Keratinocyte (primary cell): ENCODE results near the gene MRPL28. TPM values are rescaled to one million over a fixed set of nuclear protein-coding genes. Genes with fewer than 3 reads are reported as not detected.

ENCODE experiments used
- DNase-seq: peaks from one replicate; pipeline ENCODE4 v3.0.0-alpha.2; 2011; ENCODE audit warnings: low read depth, missing footprints, low spot score
- FAIRE-seq: peaks from 2 replicates; lab custom pipeline; 2011; peaks lifted over from hg19 to GRCh38; lab: Jason Lieb, UNC
- H2AFZ ChIP-seq: 2 replicates; pipeline ENCODE4 v1.6.0; 2012; ENCODE audit warnings: low read length, control low read depth, inconsistent platforms; ENCODE audit not compliant: control insufficient read depth
- H3K27ac ChIP-seq: 2 replicates; pipeline ENCODE4 v1.5.1; 2011; ENCODE audit warnings: low read length; ENCODE audit not compliant: control insufficient read depth, insufficient read depth
- H3K27me3 ChIP-seq: 3 replicates; pipeline ENCODE4 v1.6.0; 2011; ENCODE audit warnings: low read length; ENCODE audit not compliant: control insufficient read depth, insufficient read depth; ENCODE audit errors: extremely low read depth
- H3K36me3 ChIP-seq, 2 experiments: 2 replicates in 1 of 2; 3 replicates in 1 of 2; pipeline ENCODE4 v1.5.1; 2011; ENCODE audit warnings: low read length in 2 of 2, mild to moderate bottlenecking in 1 of 2; ENCODE audit not compliant: control insufficient read depth in 2 of 2, insufficient read depth in 2 of 2; ENCODE audit errors: extremely low read depth in 1 of 2
- H3K4me1 ChIP-seq: 3 replicates; pipeline ENCODE4 v1.5.1; 2011; ENCODE audit warnings: low read length; ENCODE audit not compliant: control insufficient read depth, insufficient read depth; ENCODE audit errors: extremely low read depth
- H3K4me2 ChIP-seq: 3 replicates; pipeline ENCODE4 v1.6.0; 2011; ENCODE audit warnings: low read depth, low read length; ENCODE audit not compliant: control insufficient read depth, insufficient read depth; ENCODE audit errors: extremely low read depth
- H3K4me3 ChIP-seq, 3 experiments: fragments of 200-600 bp in 1 of 3; sonication (generic) in 1 of 3; 2 replicates in 2 of 3; 3 replicates in 1 of 3; pipeline ENCODE4 v1.5.1; 2011 to 2016; ENCODE audit warnings: low read length in 3 of 3, mild to moderate bottlenecking in 3 of 3, control low read depth in 2 of 3, inconsistent platforms in 1 of 3, low read depth in 1 of 3, mixed read lengths in 1 of 3, mixed run types in 1 of 3, moderate library complexity in 1 of 3; ENCODE audit not compliant: control insufficient read depth in 2 of 3, insufficient read depth in 2 of 3; ENCODE audit errors: extremely low read depth in 1 of 3
- H3K79me2 ChIP-seq: 2 replicates; pipeline ENCODE4 v1.6.0; 2012; ENCODE audit warnings: low read length; ENCODE audit not compliant: control insufficient read depth, insufficient read depth
- H3K9ac ChIP-seq: 3 replicates; pipeline ENCODE4 v1.6.0; 2011; ENCODE audit warnings: low read length; ENCODE audit not compliant: control insufficient read depth, insufficient read depth; ENCODE audit errors: extremely low read depth
- H3K9me1 ChIP-seq: 3 replicates; pipeline ENCODE4 v1.6.0; 2011; ENCODE audit warnings: low read length; ENCODE audit not compliant: control insufficient read depth, insufficient read depth; ENCODE audit errors: extremely low read depth
- H3K9me3 ChIP-seq: 2 replicates; pipeline ENCODE4 v1.5.1; 2012; ENCODE audit warnings: low read depth, low read length; ENCODE audit not compliant: control insufficient read depth
- H4K20me1 ChIP-seq: 3 replicates; pipeline ENCODE4 v1.6.0; 2011; ENCODE audit warnings: low read length; ENCODE audit not compliant: control insufficient read depth, insufficient read depth; ENCODE audit errors: extremely low read depth
- EZH2 ChIP-seq: IDR thresholded peaks from one replicate; pipeline ENCODE4 v1.6.1; 2012; ENCODE audit warnings: inconsistent platforms, mild to moderate bottlenecking, low read length, moderate library complexity
- dilution Hi-C: fragments of 300-500 bp; cut with MboI; formaldehyde crosslinking; loops from one replicate; pipeline ENCODE4 v1.7.0; 2020; ENCODE audit warnings: low sequenced_read_pairs; ENCODE audit not compliant: extremely low pct_ligation_motif_present
- polyA plus RNA-seq, 5 experiments: library from polyadenylated mRNA; depleted of rRNA in 3 of 5; stranded (reverse) in 3 of 5; stranded (forward) in 1 of 5; unstranded in 1 of 5; fragments of >200 nt; gene quantifications; 1 replicate in 1 of 5; 2 replicates in 3 of 5; 3 replicates in 1 of 5; pipeline versions ENCODE4 v1.2.1 to v1.2.3, GENCODE V29; 2011 to 2012; ENCODE audit warnings: missing spikeins in 2 of 5, low read depth in 1 of 5, low replicate concordance in 1 of 5
- TF ChIP-seq, protein P1 (sequence below), 3 experiments: IDR thresholded peaks in 1 of 3; conservative IDR thresholded peaks in 1 of 3; optimal IDR thresholded peaks in 1 of 3; 2 replicates in 2 of 3; 3 replicates in 1 of 3; pipeline versions ENCODE3 to v1.5.1; 2011; ENCODE audit warnings: low read length in 3 of 3, mild to moderate bottlenecking in 3 of 3, moderate library complexity in 2 of 3, control low read depth in 1 of 3, inconsistent platforms in 1 of 3; ENCODE audit not compliant: insufficient read depth in 2 of 3; ENCODE audit errors: extremely low read depth in 1 of 3

MRPL28 gene
- polyA plus RNA-seq, 1 donor (not counting 4 experiments of a cell fraction or from before 2014, with no cell fraction given) = 115 TPM

DNA sequence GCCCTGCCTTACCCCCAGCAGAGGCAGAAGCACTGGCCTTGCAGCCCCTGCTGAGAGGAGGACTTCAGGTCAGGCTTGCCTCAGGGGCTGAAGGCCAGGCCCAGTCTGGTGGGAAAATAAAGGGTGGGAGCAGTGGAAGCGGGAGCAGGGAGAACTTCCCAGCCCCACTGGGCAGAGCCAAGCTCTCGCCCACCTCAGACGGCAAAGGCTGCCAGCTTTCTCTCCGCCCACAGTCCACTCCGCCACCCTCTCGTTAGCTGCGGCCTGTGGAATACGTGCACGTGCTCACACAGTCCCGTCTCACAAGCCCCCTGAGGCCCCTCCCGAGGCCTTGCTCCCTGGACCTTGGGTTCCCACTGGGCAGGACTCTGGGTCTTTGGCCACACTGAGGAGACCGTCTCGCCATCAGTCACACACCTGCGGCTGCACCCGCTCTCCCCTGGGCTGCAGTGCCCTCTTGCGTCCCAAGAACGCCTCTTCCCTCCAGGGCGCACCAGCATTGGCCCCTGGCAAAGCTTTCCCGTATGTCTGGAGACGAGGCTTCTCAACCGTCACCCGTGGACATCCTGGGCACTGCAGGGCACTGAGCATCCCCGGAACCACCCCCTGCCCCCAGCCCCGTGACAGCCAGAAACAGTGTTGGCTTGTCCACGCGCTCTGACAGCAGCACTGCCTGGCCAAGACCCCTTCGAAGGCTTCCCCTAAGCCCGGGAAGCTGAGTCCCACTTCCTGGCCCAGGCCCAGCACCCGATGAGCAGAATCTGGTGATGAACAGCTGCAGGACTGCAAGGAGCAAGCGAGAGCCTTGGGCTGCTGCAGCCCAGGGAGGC lies 8.3 kb downstream of the MRPL28 start:
- no peak overlapping the region for H3K27ac ChIP-seq
- FAIRE-seq = peak; percentile 56
- no peak overlapping the region for H2AFZ ChIP-seq
- no peaks in the 10 kb centered on the region for H3K4me1 ChIP-seq
- H4K20me1 ChIP-seq = no peaks in the 10 kb centered on the region
- peaks cover 0 to 2% of the 10 kb centered on the region in 2 experiments for H3K36me3 ChIP-seq
- peaks cover 9% of the 10 kb centered on the region for H3K27me3 ChIP-seq
- no peak for DNase-seq
- TF ChIP-seq, protein P1, sequence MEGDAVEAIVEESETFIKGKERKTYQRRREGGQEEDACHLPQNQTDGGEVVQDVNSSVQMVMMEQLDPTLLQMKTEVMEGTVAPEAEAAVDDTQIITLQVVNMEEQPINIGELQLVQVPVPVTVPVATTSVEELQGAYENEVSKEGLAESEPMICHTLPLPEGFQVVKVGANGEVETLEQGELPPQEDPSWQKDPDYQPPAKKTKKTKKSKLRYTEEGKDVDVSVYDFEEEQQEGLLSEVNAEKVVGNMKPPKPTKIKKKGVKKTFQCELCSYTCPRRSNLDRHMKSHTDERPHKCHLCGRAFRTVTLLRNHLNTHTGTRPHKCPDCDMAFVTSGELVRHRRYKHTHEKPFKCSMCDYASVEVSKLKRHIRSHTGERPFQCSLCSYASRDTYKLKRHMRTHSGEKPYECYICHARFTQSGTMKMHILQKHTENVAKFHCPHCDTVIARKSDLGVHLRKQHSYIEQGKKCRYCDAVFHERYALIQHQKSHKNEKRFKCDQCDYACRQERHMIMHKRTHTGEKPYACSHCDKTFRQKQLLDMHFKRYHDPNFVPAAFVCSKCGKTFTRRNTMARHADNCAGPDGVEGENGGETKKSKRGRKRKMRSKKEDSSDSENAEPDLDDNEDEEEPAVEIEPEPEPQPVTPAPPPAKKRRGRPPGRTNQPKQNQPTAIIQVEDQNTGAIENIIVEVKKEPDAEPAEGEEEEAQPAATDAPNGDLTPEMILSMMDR (optimal IDR thresholded peaks at IDR 0.05 in 1 of 3, IDR thresholded peaks at IDR 0.05 in 1 of 3, conservative IDR thresholded peaks at IDR 0.05 in 1 of 3; ENCODE audit: extremely low read depth in 1 of 3, insufficient read depth in 2 of 3, low read length in 3 of 3) = peak; percentile 82 to 99 (median 97)
- TF ChIP-seq EZH2 = no peak
- no peaks in the 10 kb centered on the region for H3K9me1 ChIP-seq
- H3K4me2 ChIP-seq = peak overlapping the region; percentile 29
- H3K79me2 ChIP-seq = no peaks in the 10 kb centered on the region
- H3K9me3 ChIP-seq = no peaks in the 10 kb centered on the region
- no peak overlapping the region for H3K9ac ChIP-seq
- dilution Hi-C loops = no loop called here
- no peak overlapping the region for H3K4me3 ChIP-seq

DNA sequence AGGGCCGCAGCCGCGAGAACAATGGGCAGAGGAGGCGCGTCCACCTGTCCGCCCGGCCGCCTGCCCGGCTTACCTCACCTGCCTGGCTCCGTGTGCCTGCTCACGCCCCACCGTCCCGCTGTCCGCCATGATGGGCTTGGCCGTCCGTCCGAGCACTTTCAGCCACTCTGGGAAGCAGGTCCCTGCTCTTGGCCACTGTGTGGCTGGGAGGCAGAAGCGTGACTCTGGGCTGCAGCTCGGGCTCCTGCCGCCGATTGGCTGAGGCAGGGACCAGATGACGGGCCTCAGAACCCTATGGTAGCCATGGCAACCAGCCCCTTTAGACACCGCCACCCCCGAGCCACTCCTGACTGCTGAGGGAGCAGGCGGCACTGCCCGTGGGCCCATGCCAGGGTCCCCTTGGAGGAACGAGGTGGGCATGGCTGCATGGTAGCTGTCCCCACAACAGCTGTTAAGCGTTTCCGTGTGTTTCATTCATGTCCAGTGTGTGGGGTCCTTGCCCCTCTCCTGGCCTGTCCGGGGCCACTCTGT lies 8.9 kb downstream of the MRPL28 start:
- peaks cover 9% of the 10 kb centered on the region for H3K27me3 ChIP-seq
- TF ChIP-seq EZH2 = no peak
- TF ChIP-seq, protein P1 (optimal IDR thresholded peaks at IDR 0.05 in 1 of 3, IDR thresholded peaks at IDR 0.05 in 1 of 3, conservative IDR thresholded peaks at IDR 0.05 in 1 of 3; ENCODE audit: extremely low read depth in 1 of 3, insufficient read depth in 2 of 3, low read length in 3 of 3) = no peak
- dilution Hi-C loops = no loop called here
- H3K9me1 ChIP-seq = no peaks in the 10 kb centered on the region
- FAIRE-seq = no peak
- no peaks in the 10 kb centered on the region for H3K4me1 ChIP-seq
- no peaks in the 10 kb centered on the region for H3K79me2 ChIP-seq
- H3K36me3 ChIP-seq = peaks cover 0 to under 1% of the 10 kb centered on the region in 2 experiments
- no peak overlapping the region for H3K27ac ChIP-seq
- no peak overlapping the region for H3K4me2 ChIP-seq
- H3K9ac ChIP-seq = no peak overlapping the region
- H3K9me3 ChIP-seq = no peaks in the 10 kb centered on the region
- H2AFZ ChIP-seq = no peak overlapping the region
- no peaks in the 10 kb centered on the region for H4K20me1 ChIP-seq
- no peak overlapping the region for H3K4me3 ChIP-seq
- no peak for DNase-seq
